Measurements from ENCODE around the gene RXRA.

RXRA gene

GRCh38 chr9:134356496-134357470, 30.5 kb downstream of the RXRA start:
- no peak for TF ChIP-seq TAF1 (IDR thresholded peaks at IDR 0.05; ENCODE audit: borderline replicate concordance, insufficient read depth, low read length)
- TF ChIP-seq FOXP2 (optimal IDR thresholded peaks at IDR 0.05; ENCODE audit: borderline replicate concordance, extremely low read depth, extremely low read length, insufficient read depth), result no peak
- no peak for TF ChIP-seq POLR2AphosphoS5 (IDR thresholded peaks at IDR 0.05; ENCODE audit: low read depth, low read length)
- no peak for TF ChIP-seq REST (IDR thresholded peaks at IDR 0.05; ENCODE audit: insufficient read depth in 1 of 2, low read depth in 2 of 2, low read length in 2 of 2)
- no peak for TF ChIP-seq SIN3A (IDR thresholded peaks at IDR 0.05; ENCODE audit: borderline replicate concordance, insufficient read depth, low read length)

GRCh38 chr9:134357631-134358025, 31.4 kb downstream of the RXRA start:
- no peak for TF ChIP-seq TAF1 (IDR thresholded peaks at IDR 0.05; ENCODE audit: borderline replicate concordance, insufficient read depth, low read length)
- no peak for TF ChIP-seq REST (IDR thresholded peaks at IDR 0.05; ENCODE audit: insufficient read depth in 1 of 2, low read depth in 2 of 2, low read length in 2 of 2)
- TF ChIP-seq POLR2AphosphoS5 (IDR thresholded peaks at IDR 0.05; ENCODE audit: low read depth, low read length), result no peak
- TF ChIP-seq SIN3A (IDR thresholded peaks at IDR 0.05; ENCODE audit: borderline replicate concordance, insufficient read depth, low read length), result no peak
- no peak for TF ChIP-seq FOXP2 (optimal IDR thresholded peaks at IDR 0.05; ENCODE audit: borderline replicate concordance, extremely low read depth, extremely low read length, insufficient read depth)

DNA sequence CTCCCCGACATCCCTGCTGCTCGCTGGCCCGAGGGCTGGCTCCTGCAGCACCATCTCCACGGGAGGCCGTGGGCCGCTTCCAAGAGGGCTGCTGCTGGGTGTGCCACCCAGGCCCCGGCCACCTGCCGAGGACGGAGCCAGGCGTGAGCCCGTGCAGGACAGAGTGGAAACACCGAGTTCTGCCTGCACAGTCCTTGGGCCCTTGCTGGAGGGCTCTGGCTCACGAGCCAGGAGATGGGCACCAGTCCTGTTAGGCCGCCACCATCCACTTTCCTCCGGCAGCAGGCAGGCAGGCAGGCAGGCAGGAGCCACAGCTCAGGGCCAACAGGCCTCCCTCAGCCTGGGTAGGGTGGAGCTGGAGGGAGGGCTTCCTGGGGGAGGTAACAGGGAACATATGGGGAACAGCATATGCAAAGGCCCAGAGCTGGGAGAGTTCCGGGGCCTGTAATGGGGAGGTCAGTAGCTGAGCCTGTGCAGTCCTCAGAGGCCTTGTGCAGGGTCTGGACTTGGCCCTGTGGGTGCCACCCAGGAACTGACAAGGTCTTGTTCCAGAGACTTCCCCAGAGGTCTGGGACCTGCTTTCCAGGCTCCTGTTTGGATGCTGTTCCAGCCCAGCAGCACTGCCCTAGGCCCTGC, 31.9 kb downstream of the RXRA start:
- TF ChIP-seq SIN3A (IDR thresholded peaks at IDR 0.05; ENCODE audit: borderline replicate concordance, insufficient read depth, low read length) (no peak), POLR2AphosphoS5 (IDR thresholded peaks at IDR 0.05; ENCODE audit: low read depth, low read length) (no peak), REST (IDR thresholded peaks at IDR 0.05; ENCODE audit: insufficient read depth in 1 of 2, low read depth in 2 of 2, low read length in 2 of 2) (no peak), FOXP2 (optimal IDR thresholded peaks at IDR 0.05; ENCODE audit: borderline replicate concordance, extremely low read depth, extremely low read length, insufficient read depth) (no peak), TAF1 (IDR thresholded peaks at IDR 0.05; ENCODE audit: borderline replicate concordance, insufficient read depth, low read length) (no peak)

DNA sequence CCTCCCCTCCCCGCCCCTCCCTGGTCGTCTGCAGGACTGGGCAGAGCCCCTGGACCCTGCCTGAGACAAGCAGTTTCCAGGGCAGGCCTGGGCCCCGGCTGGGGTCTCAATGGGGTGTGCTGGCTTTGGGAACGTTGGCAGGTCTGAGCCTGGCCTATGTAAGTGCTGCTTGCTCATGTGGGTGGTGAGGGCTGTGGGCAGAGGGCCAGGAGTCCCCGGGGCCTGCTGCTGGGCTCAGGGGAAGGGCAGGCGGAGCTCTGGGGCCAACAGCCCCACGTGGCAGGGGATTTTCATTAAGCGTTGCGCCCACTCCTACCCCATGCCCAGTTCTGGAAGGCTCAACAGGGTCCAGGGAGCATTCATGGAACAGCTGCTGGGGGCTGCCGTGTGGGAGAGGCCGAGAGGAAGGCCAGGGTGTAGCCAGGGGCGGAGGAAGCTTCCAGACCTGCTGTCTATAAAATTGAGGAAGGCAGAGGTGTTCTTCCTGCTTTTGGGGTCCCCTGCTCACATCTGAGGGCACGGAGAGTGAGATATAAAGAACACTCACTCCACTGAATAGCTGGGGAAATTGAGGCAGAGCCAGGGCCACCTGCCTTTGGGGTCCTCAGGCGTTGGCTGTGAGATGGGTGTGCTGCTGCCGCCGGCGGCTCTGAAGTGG, 32.5 kb downstream of the RXRA start:
- no peak for TF ChIP-seq TAF1 (IDR thresholded peaks at IDR 0.05; ENCODE audit: borderline replicate concordance, insufficient read depth, low read length)
- no peak for TF ChIP-seq REST (IDR thresholded peaks at IDR 0.05; ENCODE audit: insufficient read depth in 1 of 2, low read depth in 2 of 2, low read length in 2 of 2)
- no peak for TF ChIP-seq SIN3A (IDR thresholded peaks at IDR 0.05; ENCODE audit: borderline replicate concordance, insufficient read depth, low read length)
